GM12875 (cell line): ENCODE results near the gene RAD51AP2.

ENCODE experiments used
- H3K4me3 ChIP-seq: one replicate; pipeline ENCODE4 v1.5.1; 2011; ENCODE audit warnings: low read depth, low read length, control low read depth
- TF ChIP-seq, protein P1 (sequence below): IDR thresholded peaks from 2 replicates; pipeline ENCODE4 v1.5.1; 2011; ENCODE audit warnings: low read depth, mild to moderate bottlenecking, control low read depth, inconsistent platforms, low read length, moderate library complexity, borderline replicate concordance; ENCODE audit not compliant: insufficient read depth

RAD51AP2 gene

DNA sequence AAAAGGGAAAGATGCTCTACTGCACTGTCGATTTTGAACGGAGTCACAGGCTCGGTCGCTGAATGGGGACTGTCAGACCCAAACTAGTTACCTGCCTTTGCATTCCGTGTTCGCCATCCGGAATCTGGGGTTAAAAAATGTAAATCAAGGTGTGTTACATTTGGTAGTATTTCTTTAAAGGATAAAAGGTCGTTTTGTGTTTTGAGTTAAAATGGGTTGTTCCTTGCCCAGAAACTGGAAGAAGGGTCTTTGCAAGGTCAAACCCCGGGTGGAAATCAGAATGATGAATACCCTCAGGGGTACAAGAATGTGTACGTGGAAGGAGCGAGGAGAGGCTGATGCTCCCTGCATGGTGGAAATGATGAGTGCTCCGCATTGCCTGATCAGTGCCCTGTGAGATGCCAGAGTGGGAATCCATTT, 23.3 kb upstream of the RAD51AP2 start:
- TF ChIP-seq, protein P1, sequence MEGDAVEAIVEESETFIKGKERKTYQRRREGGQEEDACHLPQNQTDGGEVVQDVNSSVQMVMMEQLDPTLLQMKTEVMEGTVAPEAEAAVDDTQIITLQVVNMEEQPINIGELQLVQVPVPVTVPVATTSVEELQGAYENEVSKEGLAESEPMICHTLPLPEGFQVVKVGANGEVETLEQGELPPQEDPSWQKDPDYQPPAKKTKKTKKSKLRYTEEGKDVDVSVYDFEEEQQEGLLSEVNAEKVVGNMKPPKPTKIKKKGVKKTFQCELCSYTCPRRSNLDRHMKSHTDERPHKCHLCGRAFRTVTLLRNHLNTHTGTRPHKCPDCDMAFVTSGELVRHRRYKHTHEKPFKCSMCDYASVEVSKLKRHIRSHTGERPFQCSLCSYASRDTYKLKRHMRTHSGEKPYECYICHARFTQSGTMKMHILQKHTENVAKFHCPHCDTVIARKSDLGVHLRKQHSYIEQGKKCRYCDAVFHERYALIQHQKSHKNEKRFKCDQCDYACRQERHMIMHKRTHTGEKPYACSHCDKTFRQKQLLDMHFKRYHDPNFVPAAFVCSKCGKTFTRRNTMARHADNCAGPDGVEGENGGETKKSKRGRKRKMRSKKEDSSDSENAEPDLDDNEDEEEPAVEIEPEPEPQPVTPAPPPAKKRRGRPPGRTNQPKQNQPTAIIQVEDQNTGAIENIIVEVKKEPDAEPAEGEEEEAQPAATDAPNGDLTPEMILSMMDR: no peak
- no peak overlapping the region for H3K4me3 ChIP-seq

DNA sequence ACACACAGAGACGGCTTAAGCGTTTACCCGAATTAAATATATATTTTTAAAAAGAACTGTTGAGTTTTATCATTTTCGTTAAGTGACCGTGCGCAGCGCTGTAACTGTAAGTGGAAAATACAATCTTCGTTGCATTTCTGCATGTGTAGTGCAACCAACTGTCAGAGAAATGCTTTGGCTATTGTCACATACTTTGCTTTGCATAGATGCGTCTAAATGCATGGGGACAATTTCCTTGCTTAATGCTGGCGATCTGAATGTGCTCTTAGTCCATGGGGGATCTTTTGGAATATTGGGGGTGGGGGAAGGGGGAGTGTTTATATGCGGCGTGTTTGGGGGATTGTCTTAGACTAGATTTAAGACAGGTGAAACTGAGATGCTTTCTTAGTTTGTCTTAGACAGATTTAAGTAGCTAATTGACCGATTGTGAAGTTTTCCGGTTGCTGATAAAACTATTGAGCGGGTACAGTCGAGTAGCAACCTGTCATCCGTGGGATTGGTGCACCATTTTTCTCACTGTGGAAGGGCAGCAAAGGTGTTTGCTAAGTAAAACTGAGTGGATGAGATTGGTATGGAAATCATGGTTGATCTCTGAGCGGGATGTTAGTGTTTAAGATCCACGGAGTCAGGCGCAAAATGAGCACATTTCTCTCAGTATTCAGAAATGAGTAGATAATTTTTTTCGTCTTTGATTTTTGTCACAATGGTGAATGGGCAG, 22.7 kb upstream of the RAD51AP2 start:
- no peak overlapping the region for H3K4me3 ChIP-seq
- TF ChIP-seq, protein P1: no peak

GRCh38 chr2:17540093-17540812, 22.0 kb upstream of the RAD51AP2 start, which contains the start of gene VSNL1:
Gene VSNL1, plus strand, starts transcription at chr2:17540696. Its CDS starts 51,379 bp downstream, at chr2:17592075.
- no peak within 1 kb of the TSS for H3K4me3 ChIP-seq
- TF ChIP-seq, protein P1: no peak

DNA sequence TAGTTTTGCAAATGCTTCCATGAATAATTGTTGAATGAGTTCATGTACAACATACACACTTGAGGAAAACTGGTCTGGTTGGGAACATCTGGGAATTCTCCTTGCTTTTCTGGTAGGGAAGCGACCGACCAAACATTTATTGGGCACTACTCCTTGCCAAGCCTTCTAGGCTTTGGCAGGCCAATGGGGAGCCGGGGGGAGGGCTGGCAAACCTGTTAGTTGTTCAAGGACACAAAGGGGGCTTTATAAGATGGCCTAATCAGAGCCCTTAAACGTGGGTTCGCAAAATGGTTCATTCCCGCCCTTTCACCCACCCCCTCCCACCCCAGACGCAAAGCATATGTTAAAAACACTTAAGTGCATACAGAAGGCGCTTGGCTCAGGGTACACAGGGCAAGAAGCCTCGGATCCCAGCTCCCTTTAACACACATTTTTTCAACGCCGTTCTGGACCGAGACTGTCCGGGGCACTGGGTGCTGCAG, 21.4 kb upstream of the RAD51AP2 start:
- TF ChIP-seq, protein P1: no peak
- H3K4me3 ChIP-seq: no peak overlapping the region

- H3K4me3 ChIP-seq: no peak overlapping the region
- TF ChIP-seq, protein P1: no peak
These were observed 20.8 kb upstream of the RAD51AP2 start for GRCh38 chr2:17538844-17539554.

DNA sequence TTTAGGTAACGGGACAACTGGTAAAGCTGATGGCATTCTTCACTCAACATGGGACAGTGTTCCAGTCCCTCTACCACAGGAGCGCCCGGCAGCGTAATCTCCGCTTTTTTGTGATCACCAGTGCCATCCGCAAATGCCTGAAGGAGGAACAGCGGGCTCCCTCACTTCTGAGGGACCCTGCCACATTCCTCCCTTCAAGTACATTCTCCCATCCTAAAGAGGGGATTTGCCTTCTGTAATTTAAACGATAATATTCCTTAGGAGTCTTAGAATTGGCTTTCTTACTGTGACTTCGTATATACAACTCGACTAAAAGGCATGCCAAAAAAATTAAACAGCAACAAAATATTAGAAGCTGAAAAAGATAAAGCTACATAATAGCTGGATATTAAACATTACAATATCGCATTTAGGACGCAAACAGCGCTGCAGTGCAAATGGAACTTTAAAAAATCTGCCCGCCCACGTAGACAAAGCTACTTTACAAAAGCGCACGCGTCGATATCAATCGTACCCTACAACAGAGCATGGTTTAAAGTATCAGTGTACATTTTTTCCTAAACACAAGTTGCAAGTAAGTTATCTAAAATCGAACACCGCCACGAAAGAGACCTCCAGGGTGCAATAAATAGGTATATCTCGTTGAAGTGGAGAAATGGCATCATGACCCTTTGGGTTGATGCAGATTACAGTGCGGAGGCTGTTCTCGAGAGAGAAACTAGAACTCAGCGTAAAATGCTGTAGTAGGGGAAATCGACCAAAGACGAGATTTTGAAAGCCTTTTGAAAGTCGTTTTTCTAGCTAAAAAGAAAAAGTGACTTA, 20.0 kb upstream of the RAD51AP2 start:
- TF ChIP-seq, protein P1: no peak
- H3K4me3 ChIP-seq: no peak overlapping the region
